Myocyte (in vitro differentiated cells): ENCODE measurements around the gene CDK5. TPM values are rescaled to one million over a fixed set of nuclear protein-coding genes. Genes with fewer than 3 reads are reported as not detected.
A peak's percentile ranks its signal among the peaks of the same experiment; 100 is the strongest.

Experiments
- DNase-seq: peaks from one replicate; pipeline ENCODE4 v3.0.0-alpha.2; 2012; ENCODE audit warnings: low read depth
- polyA plus RNA-seq: library from polyadenylated mRNA; unstranded; fragments of >200 nt; gene quantifications from one replicate; pipeline ENCODE4 v1.2.1, GENCODE V29; 2012; ENCODE audit warnings: missing spikeins
- total RNA-seq: library from RNA; depleted of rRNA; stranded (reverse); fragments of >200 nt; gene quantifications from 2 replicates; pipeline ENCODE4 v1.2.3, GENCODE V29; 2014

Gene CDK5
- total RNA-seq = 34.0 TPM in 2 replicates
- 74.5 TPM for polyA plus RNA-seq

DNA sequence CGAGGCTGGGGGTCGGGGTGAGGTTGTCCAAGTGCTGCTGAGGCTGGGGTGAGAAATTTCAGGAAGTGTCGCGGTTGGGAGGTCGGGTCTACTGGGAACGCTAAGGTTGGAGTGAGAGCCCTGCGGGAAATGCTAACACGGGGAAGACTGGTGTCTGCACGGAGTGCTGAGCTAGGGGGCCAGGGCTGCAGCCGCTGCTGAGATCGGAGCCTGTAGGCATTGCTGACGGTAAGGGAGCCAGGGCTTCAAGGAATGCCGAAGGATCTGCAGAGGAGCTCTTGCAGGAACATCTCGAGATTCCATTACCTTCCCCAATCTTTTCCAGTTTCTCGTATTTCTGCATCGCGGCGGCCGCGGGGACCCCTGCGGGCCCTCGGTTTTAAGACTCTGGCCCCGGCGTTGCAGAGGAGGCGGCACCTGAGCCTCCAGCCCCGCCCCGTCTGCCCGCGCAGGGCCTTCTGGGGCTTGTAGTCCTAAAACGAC, at the start of gene CDK5:
CDK5 (minus strand) TSS at position 392 of the 483 bp plus-strand sequence; CDS start at position 343, 49 bp downstream.
- no peak for DNase-seq

DNA sequence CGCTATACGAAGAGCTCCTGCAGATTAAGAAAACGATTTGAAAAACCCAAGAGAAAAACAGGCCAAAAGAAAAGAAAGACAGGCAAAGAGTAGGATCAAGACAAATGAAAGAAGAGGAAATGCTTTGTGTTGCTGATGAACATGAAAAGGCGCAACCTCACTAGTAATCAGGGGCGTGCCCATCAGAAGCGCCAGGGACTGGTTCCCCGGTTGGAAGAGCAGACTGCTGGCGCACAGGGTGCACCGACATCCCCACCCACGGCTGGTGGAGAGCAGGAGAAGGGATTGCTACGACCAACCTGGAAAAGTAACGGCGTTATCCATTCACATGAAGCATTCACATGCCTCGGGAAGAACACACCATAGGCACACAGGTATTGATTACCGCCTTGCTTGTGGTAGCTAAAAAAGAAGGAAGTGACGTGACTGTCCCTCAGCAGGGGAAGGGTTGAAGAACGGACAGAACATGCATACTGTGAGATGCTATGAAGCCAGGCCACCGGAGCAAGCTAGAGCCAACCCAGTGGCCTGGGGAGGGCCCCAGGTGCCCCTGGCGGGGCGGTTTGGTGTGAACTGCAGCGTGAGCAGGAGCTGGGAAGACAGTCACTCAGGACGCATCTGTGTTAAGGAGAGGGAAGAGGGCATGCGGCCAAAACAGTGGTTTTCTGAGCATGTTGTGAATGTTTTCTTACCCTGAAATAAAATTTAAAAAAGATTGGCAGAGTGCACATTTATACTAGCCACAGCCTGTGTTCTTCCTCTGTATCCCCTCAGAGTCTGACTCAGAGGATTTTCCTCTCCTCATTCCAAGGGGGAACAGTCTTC, 46.9 kb upstream of the CDK5 start:
- DNase-seq = peak; percentile 80

DNA sequence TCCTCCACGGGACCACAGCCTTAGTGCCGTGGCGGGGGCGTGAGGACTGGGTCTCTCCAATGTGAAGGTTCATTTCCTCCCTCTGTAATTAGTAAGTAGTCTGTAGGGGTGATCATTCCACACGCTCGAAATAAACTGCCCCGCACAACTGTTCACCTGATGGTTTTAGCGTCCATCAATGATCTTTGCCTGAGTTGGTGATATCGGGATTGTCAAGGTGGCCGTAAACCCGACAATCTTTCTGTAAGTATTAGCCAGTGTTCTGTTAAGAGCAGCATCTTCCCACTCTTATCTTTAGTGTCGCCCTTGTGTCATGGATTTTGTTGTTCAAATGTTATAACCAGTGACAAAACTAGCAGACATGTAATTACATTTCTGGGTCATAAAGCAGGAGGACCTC, 46.3 kb upstream of the CDK5 start:
- no peak for DNase-seq

DNA sequence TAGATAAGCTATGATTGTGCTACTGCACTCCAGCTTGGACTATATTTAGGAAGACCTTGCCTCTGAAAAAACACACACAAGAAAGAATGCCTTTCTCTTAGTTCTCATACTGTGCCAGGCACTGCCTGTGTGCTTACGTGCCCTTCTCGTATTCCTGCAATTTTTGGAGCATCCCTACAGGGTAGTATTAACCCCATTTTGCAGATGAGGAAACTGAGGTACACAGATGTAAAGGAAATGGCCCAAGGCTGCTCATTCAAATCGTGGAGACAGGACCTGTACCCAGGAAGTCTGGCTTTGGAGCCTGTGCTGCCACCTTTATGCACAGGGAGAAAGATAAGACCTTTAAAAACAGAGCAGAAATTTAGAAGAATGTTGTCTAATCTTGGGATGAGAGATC, 45.3 kb upstream of the CDK5 start:
- no peak for DNase-seq

DNA sequence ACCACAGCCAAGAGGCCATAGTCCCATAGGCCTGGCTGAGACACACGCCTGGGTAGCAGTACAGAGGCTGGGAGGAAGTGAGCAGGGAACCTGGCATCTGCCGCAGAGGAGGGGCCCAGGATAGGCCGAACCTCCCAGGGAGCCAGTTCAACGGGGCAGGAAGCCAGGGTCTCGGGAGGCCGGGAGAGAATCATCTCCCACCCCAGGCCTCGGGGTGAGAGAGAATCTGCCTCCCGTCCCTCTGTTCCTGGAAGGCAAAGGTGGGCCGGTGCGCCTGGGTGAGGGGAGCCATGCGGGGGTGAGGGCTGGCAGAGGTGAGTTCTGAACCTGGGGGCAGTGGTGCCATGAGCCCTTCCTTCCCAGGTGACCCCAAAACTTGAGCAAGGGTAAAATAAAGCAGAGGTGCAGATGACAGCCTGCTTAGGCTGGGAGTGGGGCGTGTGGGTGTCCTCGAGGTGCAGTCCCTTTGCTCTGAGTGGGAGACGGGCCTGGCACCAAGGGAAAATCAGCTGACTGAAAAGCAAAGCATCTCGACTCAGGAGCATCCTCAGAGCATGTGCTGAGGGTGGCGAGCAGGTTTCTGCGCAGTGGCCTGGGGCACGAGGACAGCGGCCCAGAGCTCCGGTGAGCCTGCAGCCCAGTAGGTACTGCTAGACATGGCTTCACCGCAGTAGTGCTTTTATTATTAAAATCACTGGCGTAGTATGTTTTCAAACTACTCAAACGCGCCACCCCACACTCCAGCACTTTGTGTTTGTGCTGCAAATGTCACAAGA, 44.1 kb upstream of the CDK5 start:
- DNase-seq = no peak

DNA sequence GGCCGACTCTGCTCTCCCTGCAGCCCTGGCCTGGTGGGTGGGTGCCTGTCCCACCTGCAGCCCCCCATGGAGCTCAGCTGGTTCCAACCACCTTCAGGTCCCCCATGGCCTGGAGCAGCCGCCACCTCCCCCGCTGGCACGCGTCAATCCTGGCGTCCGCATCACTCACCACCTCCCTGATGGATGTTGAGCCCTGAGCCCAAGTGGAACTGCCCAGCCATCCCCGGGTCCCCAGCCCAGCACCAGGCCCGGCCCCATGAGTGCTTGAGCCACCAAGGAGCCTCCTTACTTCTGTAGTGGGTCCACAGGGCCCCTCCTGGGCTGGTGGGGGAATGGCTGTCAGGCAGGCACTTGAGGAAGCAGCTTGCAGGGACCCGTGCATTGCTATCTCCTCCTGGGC, 43.2 kb upstream of the CDK5 start:
- no peak for DNase-seq

DNA sequence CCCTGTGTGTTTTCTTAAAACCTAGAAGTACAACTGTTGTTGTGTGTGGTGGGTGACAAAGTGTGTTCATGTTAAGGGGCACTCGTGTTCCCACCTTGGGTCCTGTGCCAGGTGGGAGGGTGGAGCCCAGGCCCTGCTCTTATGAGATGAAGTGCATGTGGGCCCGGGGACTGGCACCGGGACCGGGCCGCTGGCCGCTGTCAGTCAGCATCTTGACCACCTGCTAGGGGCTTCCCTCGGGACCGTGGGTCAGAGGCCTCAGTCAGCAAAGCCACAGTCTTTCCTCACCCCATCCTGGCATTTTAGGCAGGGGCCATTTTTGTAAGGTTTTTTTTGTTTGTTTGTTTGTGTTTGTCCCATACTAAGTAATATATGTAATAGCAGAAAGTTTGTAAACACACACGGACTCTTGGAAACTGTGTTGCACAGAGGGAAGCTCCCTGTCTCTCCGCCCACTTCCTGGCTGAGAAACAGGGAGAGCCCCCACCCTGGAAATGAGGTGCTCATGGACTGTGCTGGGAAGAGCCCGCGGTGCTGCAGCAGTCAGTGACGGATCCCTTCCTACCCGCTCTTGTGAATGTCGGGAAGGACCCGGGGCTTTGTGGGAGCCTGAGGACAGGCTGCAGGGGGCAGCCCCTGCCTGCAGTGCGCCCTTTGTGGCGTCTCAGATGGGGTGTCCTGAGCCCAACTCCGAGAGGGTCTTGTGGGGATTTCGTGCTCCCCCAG, 42.0 kb upstream of the CDK5 start:
- DNase-seq = peak; percentile 68

DNA sequence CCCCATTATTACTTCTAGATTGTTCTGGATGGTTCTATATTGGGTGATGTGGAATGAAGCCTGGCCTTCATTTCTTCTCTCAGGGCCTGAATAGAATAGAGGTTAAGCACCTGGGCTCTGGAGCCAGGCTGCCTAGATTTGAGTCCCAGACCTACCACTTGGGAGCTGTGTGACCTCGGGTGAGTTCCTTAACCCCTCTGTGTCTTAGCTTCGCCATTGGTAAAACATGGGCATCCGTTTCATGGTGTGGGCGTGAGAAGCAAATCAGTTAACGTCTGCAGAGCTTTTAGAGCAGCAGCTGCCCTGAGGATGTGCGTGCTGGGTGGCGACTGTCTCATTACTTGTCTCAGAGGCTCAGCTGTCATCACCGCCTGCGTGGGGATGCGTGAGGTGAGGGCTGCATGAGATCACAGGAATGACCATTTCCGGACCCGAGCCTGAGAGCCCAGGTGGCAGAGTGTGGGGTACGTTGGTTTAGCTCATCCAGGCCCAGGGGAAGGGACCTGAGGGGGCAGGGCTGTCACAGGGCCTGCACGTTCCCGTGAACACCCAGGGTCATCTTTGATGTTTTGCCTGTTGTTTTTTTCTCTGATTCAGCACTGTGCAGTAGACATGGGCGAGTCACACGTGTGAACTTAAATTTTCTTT, 38.3 kb upstream of the CDK5 start:
- DNase-seq = peak; percentile 93

DNA sequence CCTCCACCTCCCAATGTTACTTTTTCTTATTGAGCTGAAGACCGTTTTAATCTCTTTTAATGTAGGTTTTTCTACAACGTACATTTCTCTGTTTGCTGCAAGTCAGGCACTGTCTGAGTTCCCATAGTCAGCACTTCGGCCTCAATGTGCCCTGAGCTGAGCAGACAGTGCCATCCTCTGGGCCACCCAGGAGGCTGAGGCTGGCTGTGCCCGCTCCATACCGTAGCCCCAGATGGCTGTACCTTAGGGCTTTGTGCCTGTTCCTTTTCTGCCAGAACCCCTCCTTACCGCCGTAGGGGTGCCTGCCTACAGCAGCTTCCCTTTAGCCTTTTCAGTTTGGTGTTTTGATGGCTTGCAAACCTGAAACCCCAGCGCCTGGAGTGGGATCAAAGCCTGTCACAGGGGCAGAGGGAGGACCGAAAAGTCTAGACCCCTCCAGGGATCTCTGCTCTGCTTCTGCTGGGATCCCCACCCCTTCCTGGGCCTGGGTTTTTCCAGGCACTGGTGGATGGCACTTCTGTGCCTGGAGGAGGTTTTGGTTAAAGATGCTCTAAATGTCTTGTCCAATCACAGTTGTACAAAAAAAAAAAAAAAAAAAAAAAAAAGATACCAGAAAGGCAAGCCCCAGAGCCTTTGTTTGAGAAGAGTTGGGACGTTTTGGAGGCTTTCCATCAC, 37.6 kb upstream of the CDK5 start:
- no peak for DNase-seq

DNA sequence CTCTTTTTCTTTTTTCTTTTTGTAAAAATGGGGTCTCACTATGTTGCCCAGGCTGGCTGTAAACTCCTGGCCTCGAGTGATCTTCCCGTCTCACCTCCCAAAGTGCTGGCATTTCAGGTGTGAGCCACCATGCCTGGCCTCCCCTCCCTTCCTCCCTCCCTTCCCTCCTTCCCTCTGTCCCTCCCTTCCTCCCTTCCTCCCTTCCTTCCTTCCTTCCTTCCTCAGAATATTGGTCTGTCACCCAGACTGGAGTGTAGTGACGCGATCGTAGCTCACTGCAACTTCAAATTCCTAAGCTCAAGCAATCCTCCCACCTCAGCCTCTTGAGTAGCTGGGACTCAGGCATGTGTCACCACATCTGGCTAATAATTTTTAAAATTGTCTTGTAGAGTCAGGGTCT, 37.0 kb upstream of the CDK5 start:
- no peak for DNase-seq

DNA sequence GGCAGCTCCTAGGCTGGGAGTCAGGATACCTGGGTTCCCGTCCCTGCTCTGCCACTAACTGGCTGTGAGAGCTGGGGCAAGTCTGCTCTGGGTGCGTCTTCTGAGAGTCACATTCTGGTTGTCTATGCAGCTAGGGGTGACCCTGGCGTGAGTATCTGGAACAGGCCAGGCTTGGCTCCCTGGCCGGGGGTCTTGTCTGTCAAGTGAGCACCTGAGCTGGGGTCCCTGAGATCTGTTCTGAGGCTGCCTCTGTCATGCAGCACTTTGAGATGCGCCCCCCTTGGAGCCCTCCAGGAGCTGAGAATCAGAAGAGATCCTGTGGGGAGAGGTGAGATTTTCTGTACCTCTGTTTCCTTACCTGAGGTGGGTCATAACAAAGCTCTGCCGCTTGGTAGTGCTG, 36.1 kb upstream of the CDK5 start:
- DNase-seq = no peak

DNA sequence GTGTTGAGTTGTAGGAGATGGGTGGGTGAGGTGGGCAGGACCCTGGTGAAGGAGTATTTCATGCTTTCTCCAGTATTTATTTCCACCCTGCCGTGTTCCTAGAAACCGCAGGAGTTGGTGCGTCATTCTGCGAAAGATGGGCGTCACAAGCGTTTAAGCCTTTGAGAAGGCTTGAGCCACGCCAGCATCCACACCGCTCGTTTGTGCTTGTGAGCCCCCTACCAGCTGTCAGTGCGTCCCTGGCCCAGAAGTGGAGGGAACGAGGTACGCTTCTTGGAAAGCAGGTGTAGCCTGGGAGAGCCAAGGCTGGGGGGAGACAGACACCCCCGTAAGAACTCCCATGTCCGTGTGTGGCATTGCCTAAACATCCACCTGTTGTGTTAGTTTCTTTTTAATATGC, 34.3 kb upstream of the CDK5 start:
- no peak for DNase-seq

DNA sequence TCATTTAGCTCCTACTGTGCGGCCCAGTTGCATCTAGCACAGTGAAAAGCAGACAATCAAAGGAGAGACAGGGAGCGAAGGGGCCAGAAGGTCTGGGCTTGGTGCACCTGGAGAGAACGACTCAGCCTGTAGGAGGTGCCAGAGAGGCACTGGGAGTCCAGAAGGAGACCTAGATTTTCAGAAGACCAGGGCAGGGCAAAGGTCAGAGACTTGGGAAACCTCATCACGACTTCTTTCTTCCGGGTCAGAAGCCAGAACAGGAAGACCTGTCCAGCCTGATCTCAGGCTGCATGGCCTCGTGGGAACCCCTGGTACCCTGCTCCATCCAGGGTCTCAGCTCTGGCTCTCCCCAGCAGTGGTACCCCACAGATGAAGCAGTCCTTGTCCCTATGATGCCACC, 33.7 kb upstream of the CDK5 start:
- DNase-seq = peak; percentile 42

DNA sequence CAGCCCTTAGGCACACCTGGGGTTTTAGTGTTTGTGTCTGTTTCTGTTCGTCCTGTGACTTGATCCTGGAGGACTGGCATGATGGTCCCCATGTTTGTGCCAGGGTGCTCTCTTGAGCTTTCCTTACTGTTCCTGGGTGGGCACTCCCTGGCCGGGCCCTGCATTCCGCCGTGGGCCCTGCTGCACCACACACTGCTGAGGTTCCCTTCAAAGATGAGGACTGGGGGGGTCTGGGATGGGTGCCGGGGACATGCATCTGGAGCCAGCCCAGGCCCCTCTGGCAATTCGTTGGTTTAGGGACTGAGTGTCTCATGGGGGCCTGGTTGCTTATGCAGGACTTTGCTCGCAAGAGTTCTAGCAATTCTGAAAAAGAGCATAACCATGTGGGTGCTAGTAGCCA, 33.3 kb upstream of the CDK5 start:
- no peak for DNase-seq

DNA sequence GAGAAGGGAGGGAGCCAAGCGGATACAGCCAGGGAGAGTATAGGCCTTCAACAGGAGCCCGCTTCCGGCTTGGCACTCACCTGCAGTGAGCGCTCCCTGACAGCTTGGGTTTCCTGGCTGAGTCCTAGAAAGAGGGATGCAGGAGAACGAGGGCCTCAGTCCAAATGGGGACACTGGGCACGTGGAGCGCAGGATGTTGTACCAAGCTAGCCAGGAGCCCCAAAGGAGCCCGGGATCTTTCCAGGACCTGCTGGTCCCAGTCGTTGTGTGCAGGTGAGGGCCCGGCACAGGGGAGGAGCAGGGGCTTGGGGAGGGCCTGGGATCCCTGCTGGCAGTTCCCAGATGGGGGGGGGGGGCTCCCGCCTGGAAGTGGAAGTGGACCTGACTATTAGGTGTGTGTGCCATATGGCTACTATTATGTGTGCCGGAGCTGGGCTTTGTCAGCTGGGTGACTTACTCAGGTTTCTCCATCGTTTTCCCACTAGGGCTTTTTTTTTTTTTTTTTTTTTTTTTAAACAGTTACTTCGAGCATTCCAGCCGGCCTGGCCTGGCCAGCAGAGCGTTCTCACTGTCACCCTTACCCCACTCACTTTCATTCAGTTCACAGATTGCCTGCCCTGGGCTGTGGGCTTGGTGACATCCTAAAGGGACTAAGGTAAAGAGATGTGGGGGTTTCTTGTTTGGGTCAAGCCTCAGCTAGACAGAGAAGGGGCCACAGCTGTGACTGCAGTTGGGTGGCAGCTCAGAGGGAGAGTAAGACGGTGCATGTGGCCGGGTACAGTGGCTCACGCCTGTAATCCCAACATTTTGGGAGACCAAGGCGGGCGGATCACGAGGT, 32.4 kb upstream of the CDK5 start:
- no peak for DNase-seq

DNA sequence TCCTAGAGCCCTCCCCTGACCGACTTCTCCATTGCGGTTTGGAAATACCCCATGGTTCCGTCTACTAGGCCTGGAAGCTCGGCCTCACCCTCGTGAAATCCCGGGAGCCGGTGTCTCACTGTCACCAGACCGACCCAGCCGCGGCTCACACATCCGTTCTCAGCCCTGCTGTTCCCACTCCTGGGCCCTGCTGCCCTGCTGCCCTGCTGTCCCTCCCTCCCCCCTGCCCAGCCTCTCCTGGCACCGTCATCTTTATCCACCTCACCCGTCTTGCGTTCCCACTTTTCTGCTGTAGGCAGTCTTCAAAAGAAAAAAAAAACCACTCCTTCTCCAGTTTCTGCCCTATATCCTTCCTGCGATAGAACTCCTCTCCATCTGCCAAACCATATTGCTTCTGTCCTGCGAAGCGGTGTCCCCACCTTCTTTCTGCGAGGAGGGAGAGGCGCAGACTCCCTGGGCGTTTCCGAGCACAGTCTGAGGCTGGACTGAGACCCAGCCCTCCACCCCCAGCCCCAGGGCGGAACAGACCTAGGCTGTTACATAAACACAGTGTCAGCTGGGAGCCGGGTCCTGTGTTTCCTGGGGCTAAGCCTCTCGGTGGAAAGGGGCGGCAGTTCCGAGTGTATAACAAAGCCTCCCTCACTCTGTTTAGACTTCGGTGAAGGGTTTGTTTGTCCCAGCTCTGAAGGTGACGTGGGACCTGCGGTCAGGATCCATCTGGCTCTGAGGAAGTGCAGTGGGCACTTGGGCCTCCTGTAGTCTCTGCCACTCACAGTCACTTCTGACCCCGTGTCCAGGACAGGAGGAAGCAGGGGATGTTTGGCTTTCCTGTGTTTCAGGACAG, 31.4 kb upstream of the CDK5 start:
- peak; percentile 62 for DNase-seq

DNA sequence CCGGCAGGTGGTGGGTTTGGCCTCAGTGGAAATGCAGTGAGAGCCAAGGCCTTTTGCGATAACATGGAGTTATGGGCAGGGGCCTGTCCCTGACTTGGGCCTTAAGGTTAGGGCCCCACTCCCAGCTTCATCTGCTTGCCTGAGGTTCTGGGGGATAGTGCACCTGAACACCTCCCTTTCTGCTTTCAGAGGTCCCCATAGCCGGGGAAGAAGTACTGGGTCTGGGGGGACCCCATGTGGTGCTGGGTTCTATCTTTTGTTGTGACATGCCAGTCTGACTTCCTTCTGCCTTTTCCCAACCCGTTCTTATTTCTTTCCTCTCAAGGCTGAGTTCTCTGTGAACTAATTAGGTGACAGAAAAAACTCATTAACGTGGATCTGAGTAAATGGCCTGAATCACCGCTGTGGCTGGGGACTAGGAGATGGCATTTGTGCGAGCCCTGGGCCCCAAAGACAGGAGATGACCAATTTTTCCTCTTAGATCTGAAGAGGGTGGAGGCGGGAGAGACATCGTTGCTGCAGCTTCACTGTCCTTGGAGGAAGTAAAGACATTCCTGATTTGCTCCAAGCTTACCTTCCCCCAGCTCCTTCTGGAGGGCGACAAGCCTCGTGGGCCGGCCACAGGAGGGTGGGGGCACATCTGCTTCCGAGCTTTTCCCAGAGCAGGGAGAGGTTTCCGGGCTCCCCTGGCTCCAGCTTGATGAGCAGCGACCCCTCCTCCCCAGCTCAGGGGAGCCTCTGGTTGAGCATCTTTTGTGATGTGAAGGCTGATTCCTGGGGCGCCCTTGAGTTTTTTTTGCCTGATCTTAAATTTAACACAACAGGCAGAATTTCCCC, 30.5 kb upstream of the CDK5 start:
- DNase-seq = peak; percentile 40
